SH-SY5Y (cell line): ENCODE data around the gene PRDM2.

Source experiments
- GATA2 ChIP-seq: IDR thresholded peaks from 2 replicates; pipeline ENCODE4 v1.6.1; 2011; ENCODE audit warnings: mild to moderate bottlenecking, low read depth, low read length
- GATA3 ChIP-seq: IDR thresholded peaks from 2 replicates; pipeline ENCODE4 v1.6.1; 2011; ENCODE audit warnings: low read depth, mild to moderate bottlenecking, low read length, moderate library complexity

- TF ChIP-seq GATA3, result no peak
- TF ChIP-seq GATA2, result no peak
Measured at GRCh38 chr1:13788795-13789194, 88.8 kb downstream of the PRDM2 start.
